ENCODE measurements around the gene GPS1. TPM values are rescaled to one million over a fixed set of nuclear protein-coding genes. Genes with fewer than 3 reads are reported as not detected.

Gene GPS1
- total and polyA plus RNA-seq, 2 of the 4 experiments (the other 2 are of a cell fraction) = 157 to 181 TPM

DNA sequence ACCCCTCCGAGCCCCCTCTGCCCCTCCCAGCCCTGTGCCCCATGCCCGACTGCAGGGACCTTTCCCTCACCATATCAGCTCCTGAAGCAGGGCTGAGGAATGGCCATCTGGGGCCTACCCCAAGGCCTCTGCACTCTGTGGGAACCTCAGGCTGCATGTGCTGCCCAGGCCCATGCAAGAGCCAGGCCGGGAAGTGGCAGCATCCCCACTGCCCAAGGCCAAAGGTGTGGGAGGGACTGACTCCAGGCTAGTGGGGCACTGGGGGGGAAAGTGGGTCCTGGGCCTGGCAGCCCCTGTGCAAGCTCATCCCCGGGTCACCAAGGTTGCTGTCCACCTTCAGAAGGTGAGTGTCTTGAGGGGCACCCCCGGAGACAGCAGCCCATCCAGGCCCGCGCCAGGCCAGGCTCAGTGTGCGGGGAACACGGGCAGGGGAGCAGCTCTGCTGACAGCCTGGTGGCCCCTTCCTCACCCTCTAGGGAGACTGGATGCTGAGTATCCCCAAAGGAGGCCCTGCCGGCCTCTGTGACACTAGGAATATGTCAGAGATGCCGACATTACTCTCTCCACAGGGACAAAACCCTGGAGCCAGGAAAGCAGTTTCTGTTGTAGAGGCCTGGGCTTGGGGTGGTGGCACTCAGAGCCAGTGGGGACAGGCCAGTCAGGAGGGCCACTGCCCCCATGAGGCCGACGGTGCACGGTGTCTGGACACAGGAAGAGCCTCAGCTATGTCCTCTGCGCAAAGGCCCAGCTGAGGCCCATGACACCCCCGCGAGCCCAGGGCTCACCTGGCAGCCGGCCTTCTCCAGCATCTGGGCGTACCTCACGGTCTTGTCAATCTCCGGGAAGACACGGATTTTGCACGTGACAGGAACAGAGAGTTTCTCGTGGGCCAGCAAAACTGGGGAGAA, 10.6 kb downstream of the GPS1 start:
- peaks cover 10% of the 10 kb centered on the region for H3K4me1 ChIP-seq (ENCODE audit: control insufficient read depth, insufficient read depth, low read length)
- ATAC-seq (ENCODE audit: low read depth) (no peak), DNase-seq (no peak)
- H3K56ac ChIP-seq (ENCODE audit: extremely low read depth, insufficient read depth, low read length) = no peak overlapping the region
- H3K4ac ChIP-seq (ENCODE audit: low read depth, low read length) = no peak overlapping the region
- H3K14ac ChIP-seq (replicated peaks; ENCODE audit: low read depth, low read length) = no peak overlapping the region
- no peak overlapping the region for H4K5ac ChIP-seq (ENCODE audit: low read depth, low read length)
- no peak overlapping the region for H2AK9ac ChIP-seq (replicated peaks; ENCODE audit: low read depth, low read length, poor library complexity)
- no peaks in the 10 kb centered on the region for H3K9me3 ChIP-seq (ENCODE audit: control insufficient read depth, insufficient read depth, low read length)
- no peak overlapping the region for H2BK5ac ChIP-seq (ENCODE audit: low read depth, low read length, poor library complexity, severe bottlenecking)
- no peak overlapping the region for H2BK15ac ChIP-seq (ENCODE audit: low read depth, low read length)
- ChIA-PET CTCF (no interaction called here), POLR2A (ENCODE audit: unreplicated experiment) (no interaction called here)
- in situ Hi-C loops (cut with MboI; ENCODE audit: low sequenced_read_pairs) (no loop called here), dilution Hi-C loops (cut with HindIII; ENCODE audit: low sequenced_read_pairs, unreplicated experiment) (no loop called here), intact Hi-C loops (cut with micrococcal nuclease) (no loop called here)
- peaks cover 3% of the 10 kb centered on the region; the same call in 1 of the 2 replicates for H4K20me1 ChIP-seq (ENCODE audit: insufficient read depth, low read length)
- H2BK120ac ChIP-seq (ENCODE audit: low read depth, low read length) = no peak overlapping the region
- H3K27ac ChIP-seq (ENCODE audit: insufficient read depth, low read length) = no peak overlapping the region
- H3K79me1 ChIP-seq (ENCODE audit: low read depth in 1 of 2, low read length in 2 of 2) = peaks cover 5 to 36% of the 10 kb centered on the region in 2 experiments; a peak in 3 of 4 replicates
- H3K9me1 ChIP-seq (ENCODE audit: insufficient read depth, low read length) = no peaks in the 10 kb centered on the region; the same call in 1 of the 2 replicates
- no peak overlapping the region for H4K91ac ChIP-seq (ENCODE audit: insufficient read depth, low read depth, low read length)
- WGBS, 2 experiments (ENCODE audit: extremely low coverage in 2 of 2, insufficient read length in 1 of 2) = 91% methylated on average over 17 of the region's 24 CpGs; no CpG with 5 or more reads in 1 of the 2 experiments
- no TSS peak for BruUV-seq (replicated peaks)
- H3K18ac ChIP-seq (ENCODE audit: low read depth, low read length) = no peak overlapping the region
- H4K8ac ChIP-seq (ENCODE audit: low read depth in 2 of 2, low read length in 2 of 2) = no peak overlapping the region
- no peak overlapping the region for H2BK20ac ChIP-seq (ENCODE audit: low read depth, low read length)
- H3K36me3 ChIP-seq (ENCODE audit: control insufficient read depth, insufficient read depth, low read length) = peaks cover 53% of the 10 kb centered on the region
- H3K9ac ChIP-seq (ENCODE audit: low read depth, low read length) = no peak overlapping the region
- H3K4me3 ChIP-seq (ENCODE audit: insufficient read depth, low read depth, low read length) = no peak overlapping the region
- H2AK5ac ChIP-seq (ENCODE audit: low read depth, low read length) = no peak overlapping the region
- H3K4me2 ChIP-seq (ENCODE audit: low read depth, low read length) = no peak overlapping the region
- H2AFZ ChIP-seq (replicated peaks; ENCODE audit: low read length, poor library complexity) = no peak overlapping the region
- H3K27me3 ChIP-seq (ENCODE audit: control insufficient read depth, insufficient read depth, low read length) = no peaks in the 10 kb centered on the region
- no peak overlapping the region for H3K23ac ChIP-seq (ENCODE audit: low read depth, low read length)
- TF ChIP-seq CEBPB (IDR thresholded peaks at IDR 0.05; ENCODE audit: low read depth, low read length) (no peak), RAD21 (IDR thresholded peaks at IDR 0.05; ENCODE audit: low read length) (no peak), USF2 (IDR thresholded peaks at IDR 0.05; ENCODE audit: low read depth, low read length) (no peak), RFX5 (IDR thresholded peaks at IDR 0.05; ENCODE audit: low read depth, low read length) (no peak), POLR2A (IDR thresholded peaks at IDR 0.05; ENCODE audit: low read depth, low read length) (no peak), MXI1 (IDR thresholded peaks at IDR 0.05; ENCODE audit: borderline replicate concordance, low read depth, low read length) (no peak), MAFK (IDR thresholded peaks at IDR 0.05; ENCODE audit: low read depth, low read length) (no peak), FOS (IDR thresholded peaks at IDR 0.05; ENCODE audit: low read depth, low read length) (no peak), CHD1 (IDR thresholded peaks at IDR 0.05; ENCODE audit: low read depth, low read length) (no peak), RCOR1 (IDR thresholded peaks at IDR 0.05; ENCODE audit: insufficient replicate concordance, low read length) (no peak), MAZ (IDR thresholded peaks at IDR 0.05; ENCODE audit: borderline replicate concordance, low read depth, low read length) (no peak), SMC3 (IDR thresholded peaks at IDR 0.05; ENCODE audit: low read depth, low read length) (no peak), NFE2L2 (IDR thresholded peaks at IDR 0.05; ENCODE audit: low read depth, low read length) (no peak)
- TF ChIP-seq, protein P1, sequence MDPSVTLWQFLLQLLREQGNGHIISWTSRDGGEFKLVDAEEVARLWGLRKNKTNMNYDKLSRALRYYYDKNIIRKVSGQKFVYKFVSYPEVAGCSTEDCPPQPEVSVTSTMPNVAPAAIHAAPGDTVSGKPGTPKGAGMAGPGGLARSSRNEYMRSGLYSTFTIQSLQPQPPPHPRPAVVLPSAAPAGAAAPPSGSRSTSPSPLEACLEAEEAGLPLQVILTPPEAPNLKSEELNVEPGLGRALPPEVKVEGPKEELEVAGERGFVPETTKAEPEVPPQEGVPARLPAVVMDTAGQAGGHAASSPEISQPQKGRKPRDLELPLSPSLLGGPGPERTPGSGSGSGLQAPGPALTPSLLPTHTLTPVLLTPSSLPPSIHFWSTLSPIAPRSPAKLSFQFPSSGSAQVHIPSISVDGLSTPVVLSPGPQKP (IDR thresholded peaks at IDR 0.05; ENCODE audit: borderline replicate concordance, low read depth, low read length) = no peak
- TF ChIP-seq, protein P2, sequence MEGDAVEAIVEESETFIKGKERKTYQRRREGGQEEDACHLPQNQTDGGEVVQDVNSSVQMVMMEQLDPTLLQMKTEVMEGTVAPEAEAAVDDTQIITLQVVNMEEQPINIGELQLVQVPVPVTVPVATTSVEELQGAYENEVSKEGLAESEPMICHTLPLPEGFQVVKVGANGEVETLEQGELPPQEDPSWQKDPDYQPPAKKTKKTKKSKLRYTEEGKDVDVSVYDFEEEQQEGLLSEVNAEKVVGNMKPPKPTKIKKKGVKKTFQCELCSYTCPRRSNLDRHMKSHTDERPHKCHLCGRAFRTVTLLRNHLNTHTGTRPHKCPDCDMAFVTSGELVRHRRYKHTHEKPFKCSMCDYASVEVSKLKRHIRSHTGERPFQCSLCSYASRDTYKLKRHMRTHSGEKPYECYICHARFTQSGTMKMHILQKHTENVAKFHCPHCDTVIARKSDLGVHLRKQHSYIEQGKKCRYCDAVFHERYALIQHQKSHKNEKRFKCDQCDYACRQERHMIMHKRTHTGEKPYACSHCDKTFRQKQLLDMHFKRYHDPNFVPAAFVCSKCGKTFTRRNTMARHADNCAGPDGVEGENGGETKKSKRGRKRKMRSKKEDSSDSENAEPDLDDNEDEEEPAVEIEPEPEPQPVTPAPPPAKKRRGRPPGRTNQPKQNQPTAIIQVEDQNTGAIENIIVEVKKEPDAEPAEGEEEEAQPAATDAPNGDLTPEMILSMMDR (conservative IDR thresholded peaks at IDR 0.05; ENCODE audit: low read depth, low read length) = no peak

Measured in IMR-90 (cell line).